HG03139 (cell line): ENCODE results near the gene ANXA9.

Experiments used
- ATAC-seq: cut with Tn5 transposase; IDR thresholded peaks from one replicate; pipeline ENCODE4 v1.9.1; 2021; ENCODE audit not compliant: unreplicated experiment

ANXA9 gene

GRCh38 chr1:151002051-151002450, 20.0 kb downstream of the ANXA9 start:
- no peak for ATAC-seq

- ATAC-seq: no peak
Observed at GRCh38 chr1:151002611-151003010, 20.5 kb downstream of the ANXA9 start.

- ATAC-seq: no peak
Observed at GRCh38 chr1:151003180-151003579, 21.1 kb downstream of the ANXA9 start.

GRCh38 chr1:151005729-151006319, 23.7 kb downstream of the ANXA9 start:
- no peak for ATAC-seq

GRCh38 chr1:151006327-151007052, 24.4 kb downstream of the ANXA9 start, which contains the start of gene MINDY1:
Gene MINDY1, minus strand, starts transcription at chr1:151006902. Its CDS starts 4,285 bp downstream, at chr1:151002617.
- ATAC-seq: no peak

GRCh38 chr1:151007853-151008243, 25.8 kb downstream of the ANXA9 start:
- ATAC-seq: no peak

- peak; percentile 69 for ATAC-seq
Observed at GRCh38 chr1:151008244-151009205, 26.4 kb downstream of the ANXA9 start, which contains the start of gene PRUNE1. Gene PRUNE1, plus strand, starts transcription at chr1:151008449. Its CDS starts 184 bp downstream, at chr1:151008633.

- ATAC-seq: no peak
Observed at GRCh38 chr1:151009206-151009587, 27.1 kb downstream of the ANXA9 start.

GRCh38 chr1:151009674-151010345, 27.7 kb downstream of the ANXA9 start:
- ATAC-seq: no peak

GRCh38 chr1:151010346-151010726, 28.2 kb downstream of the ANXA9 start:
- ATAC-seq: no peak

GRCh38 chr1:151011154-151011850, 29.2 kb downstream of the ANXA9 start:
- no peak for ATAC-seq

- no peak for ATAC-seq
Observed at GRCh38 chr1:151012684-151013471, 30.8 kb downstream of the ANXA9 start.

- no peak for ATAC-seq
Observed at GRCh38 chr1:151013518-151013917, 31.4 kb downstream of the ANXA9 start.

GRCh38 chr1:151024540-151025146, 42.6 kb downstream of the ANXA9 start:
- no peak for ATAC-seq

- no peak for ATAC-seq
Observed at GRCh38 chr1:151026460-151026859, 44.4 kb downstream of the ANXA9 start.

- no peak for ATAC-seq
Observed at GRCh38 chr1:151032164-151032563, 50.1 kb downstream of the ANXA9 start.

- no peak for ATAC-seq
Observed at GRCh38 chr1:151035167-151035566, 53.1 kb downstream of the ANXA9 start.

- no peak for ATAC-seq
Observed at GRCh38 chr1:151036356-151036755, 54.3 kb downstream of the ANXA9 start, which contains the start of gene BNIPL. Gene BNIPL, plus strand, starts transcription at chr1:151036586. Its CDS starts 140 bp downstream, at chr1:151036726.

GRCh38 chr1:151037032-151037431, 54.9 kb downstream of the ANXA9 start:
- no peak for ATAC-seq
